Right renal pelvis (tissue), 4 donors: ENCODE measurements around the gene SOBP. TPM values are rescaled to one million over a fixed set of nuclear protein-coding genes. Genes with fewer than 3 reads are reported as not detected.

ENCODE experiments used
- DNase-seq, 4 donors: peaks; one replicate each; pipeline ENCODE4 v3.0.0-alpha.2; 2013; ENCODE audit warnings: low read depth in 4 of 4, low spot score in 3 of 4, missing footprints in 1 of 4
- polyA plus RNA-seq, 4 donors: library from polyadenylated mRNA; unstranded; fragments of 120-200 nt; gene quantifications; one replicate each; pipeline ENCODE4 v1.2.1, GENCODE V29; 2013; ENCODE audit not compliant: insufficient read length in 4 of 4

The SOBP gene
- polyA plus RNA-seq, 4 donors = 11.1 to 13.7 (median 12.3) TPM

DNA sequence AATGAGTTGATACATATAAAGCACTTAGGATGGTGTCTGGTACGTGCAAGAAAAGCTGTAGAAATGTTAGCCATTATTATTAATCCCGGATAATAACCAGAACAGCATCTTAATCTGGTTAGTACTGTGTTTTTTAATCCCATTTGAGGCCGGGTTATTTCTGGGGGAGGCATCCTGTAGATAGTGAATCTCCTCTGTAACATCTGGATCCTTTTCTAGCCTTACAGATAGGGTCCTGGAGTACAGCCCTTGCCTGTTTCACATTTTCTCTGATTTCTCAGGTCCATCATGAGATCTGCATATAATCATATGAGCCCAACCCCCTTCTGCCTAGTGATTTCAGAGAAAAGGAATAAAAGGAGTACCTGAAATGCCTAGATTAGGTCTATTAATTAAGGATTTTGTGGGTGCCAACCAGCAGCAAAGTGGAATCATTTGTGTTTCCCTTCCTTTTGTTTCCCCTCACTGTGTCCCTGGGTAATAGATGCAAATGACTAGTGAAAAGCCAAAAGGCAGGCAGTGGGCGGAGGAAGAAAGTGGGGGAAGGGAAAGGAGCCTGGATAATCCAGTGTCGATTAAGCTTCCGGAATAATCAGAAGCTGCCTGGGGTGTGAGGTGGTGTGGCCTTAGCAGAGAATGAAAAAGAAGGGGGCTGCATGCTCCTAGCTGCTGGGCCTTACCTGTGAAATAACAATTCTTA lies 88.9 kb downstream of the SOBP start:
- DNase-seq = no peak

GRCh38 chr6:107579456-107580056 lies 89.6 kb downstream of the SOBP start:
- DNase-seq = no peak

GRCh38 chr6:107582086-107582485 lies 92.2 kb downstream of the SOBP start:
- DNase-seq = no peak

DNA sequence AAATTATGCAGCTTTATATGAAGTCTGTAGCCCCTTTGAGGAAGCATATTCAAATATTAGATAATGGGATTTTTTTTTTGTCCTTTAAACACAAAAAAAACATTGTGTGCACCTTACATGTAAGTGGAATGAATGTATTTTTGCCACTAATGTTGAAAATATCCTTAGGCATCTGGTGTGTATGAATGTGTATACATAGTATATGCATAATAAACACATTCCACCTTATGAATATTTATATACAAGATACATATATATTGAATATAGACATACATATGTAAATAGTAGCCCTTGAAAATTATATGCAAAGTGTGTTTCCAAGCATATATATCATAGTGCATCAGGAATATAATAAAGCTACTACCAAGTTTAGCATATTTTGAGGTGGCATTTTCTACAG lies 94.8 kb downstream of the SOBP start:
- DNase-seq = no peak

- DNase-seq = no peak
These were observed 96.0 kb downstream of the SOBP start for GRCh38 chr6:107585815-107586435.

DNA sequence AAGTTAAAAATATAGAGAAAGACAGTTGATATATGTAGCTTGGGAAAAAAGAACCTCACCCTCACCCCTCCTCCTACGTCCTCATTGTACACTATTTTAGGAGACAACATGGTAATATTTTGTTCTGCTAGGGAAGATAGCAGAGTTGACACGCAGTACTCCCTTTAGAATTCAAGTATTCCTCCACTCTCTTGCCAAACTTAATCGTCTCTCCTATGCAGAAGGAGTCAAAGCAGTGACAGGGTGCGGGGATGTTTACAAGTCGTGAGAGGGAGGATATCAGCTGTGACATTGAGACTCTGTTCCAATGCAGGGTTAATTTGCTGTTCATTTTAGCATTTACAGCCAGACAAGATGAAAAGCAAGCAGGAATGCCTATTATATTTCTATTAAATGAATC lies 97.5 kb downstream of the SOBP start:
- no peak for DNase-seq

GRCh38 chr6:107589199-107589598 lies 99.3 kb downstream of the SOBP start:
- DNase-seq = no peak

DNA sequence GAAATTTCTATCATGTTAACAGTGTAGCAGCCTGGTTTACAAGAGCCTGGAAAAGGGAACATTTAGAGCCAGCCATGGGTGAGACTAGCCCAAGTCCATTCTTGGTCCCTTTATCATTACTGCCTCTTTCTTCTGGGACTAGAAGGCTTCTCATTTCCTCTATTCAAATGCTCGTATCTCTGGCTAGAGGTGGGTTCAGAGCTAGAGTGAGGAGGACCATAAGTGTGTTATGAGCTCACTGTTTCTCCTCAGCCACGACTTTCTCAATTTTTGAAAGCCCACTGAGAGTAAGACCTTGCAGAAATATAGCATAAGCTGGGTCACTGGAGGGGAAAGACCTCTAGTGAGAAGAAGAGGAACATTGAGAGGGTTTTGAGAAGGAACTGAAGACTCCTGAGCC lies 100.0 kb downstream of the SOBP start:
- no peak for DNase-seq

DNA sequence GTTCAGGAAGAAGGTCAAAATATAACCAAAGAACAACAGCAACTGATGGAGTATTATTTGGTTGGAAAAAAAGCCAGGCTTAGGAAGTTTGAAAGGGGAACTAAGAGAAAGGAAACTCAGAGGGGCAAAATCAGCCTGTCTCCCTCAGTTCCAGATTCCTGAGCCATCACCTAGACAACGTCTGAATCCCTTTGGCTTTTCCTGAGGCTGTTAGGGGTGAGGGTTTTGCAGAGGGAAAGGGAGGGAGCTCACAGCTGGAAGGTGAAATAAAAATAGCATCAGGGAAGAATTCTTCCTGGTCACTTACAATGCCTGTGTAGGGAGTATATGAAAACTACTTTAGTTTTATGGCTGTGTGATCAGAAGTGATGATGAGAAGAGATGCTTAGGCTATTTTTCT lies 100.5 kb downstream of the SOBP start:
- no peak for DNase-seq

DNA sequence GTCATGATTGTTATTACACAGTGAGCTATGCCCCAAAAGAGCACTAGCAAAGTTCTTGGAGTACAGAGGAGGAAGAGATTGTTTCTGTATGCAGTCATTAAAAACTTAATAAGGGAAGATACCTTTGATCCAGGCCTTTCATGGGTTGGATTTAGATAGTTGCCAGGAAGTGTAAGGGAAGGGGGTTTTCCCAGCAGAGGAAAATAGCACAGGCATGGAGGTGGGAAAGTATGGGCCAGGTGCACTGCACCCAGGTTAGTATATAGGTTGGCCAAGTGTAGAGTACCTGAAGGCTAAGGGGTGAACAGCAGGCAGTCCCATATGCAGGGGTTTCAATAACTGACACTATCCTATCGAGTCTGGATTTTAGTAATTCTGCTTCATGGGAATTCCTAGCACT lies 101.4 kb downstream of the SOBP start:
- no peak for DNase-seq

DNA sequence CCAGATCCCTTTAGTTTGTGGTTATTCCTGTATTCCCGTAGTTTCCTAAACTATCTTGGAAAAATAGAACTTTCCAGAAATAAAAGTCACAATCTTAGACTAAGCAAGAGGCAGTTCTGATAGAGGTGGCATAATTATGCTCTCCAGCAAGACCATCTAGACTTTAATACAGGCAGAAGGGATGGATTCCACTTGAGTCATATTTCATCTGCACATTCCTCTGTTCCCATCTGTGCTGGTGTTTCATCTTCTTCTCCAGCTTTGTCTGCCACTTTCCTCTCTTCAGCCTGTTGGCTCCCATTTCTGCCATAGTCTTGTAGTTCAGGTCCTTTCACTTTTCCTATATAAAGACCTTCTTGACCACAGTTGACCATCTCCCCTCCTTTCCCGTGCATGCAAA lies 102.9 kb downstream of the SOBP start:
- DNase-seq = no peak

GRCh38 chr6:107594736-107595135 lies 104.8 kb downstream of the SOBP start:
- no peak for DNase-seq

GRCh38 chr6:107598091-107598490 lies 108.2 kb downstream of the SOBP start:
- no peak for DNase-seq

GRCh38 chr6:107599043-107599442 lies 109.1 kb downstream of the SOBP start:
- no peak for DNase-seq

GRCh38 chr6:107600121-107600520 lies 110.2 kb downstream of the SOBP start:
- no peak for DNase-seq

DNA sequence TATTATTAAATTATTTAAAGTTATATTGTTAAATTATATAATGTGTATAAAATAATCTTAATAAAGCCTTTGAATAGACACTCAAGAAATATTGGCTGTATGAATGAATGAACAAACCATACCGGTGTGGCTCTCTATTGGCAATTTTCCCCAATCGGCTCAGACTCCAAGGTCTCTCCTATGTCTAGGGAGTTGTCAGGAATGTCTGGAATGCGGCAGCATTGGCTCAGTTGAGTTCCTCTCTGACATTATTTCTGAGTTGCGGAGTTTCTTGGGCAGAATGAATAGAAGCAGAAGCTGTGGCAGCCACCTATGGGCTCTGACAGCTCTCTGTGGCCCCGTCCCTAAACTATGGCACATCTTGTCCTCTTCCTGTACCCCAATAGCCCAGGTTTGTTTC lies 111.0 kb downstream of the SOBP start:
- DNase-seq = peak in 1 of 4 donors; percentile 43

DNA sequence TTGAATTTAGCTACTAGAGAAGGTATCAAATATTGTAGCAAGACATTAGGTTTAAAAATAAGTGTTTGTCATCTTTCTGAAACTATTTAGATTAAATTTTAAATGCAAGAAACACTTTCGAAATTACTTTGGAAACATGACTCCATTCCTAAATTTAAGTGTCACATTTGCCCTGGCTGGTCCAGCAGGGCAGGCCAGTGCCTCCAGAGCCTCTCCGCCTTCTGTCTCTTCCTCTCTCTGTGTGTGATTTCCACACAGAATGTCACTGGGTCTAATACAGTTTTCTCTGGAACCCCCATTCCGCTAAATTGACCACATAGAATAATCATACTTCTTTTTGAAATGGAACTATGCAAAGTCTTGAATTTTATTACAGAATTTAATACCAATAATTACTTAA lies 111.5 kb downstream of the SOBP start:
- no peak for DNase-seq

- no peak for DNase-seq
These were observed 112.5 kb downstream of the SOBP start for GRCh38 chr6:107602321-107603005.

GRCh38 chr6:107603006-107603370 lies 113.1 kb downstream of the SOBP start:
- DNase-seq = no peak

DNA sequence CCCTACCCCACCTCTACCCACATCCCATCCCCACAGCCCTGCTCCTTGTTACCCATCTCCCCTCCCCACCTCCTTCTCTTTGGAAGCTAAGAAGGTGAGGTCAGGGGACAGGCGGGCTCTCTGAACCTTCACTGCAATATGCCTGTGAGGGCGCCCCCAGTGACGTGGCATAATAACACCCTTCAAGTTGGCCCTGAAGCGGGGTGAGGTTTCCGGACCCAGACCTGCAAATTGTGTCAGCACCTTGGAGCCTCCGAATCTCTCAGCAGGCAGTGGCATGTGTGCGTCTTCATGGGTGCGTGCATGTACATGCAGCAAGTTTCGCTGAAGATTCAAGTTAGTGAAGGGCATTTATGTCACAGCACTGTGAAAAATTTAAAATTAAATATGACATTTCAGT lies 114.6 kb downstream of the SOBP start:
- DNase-seq = no peak

DNA sequence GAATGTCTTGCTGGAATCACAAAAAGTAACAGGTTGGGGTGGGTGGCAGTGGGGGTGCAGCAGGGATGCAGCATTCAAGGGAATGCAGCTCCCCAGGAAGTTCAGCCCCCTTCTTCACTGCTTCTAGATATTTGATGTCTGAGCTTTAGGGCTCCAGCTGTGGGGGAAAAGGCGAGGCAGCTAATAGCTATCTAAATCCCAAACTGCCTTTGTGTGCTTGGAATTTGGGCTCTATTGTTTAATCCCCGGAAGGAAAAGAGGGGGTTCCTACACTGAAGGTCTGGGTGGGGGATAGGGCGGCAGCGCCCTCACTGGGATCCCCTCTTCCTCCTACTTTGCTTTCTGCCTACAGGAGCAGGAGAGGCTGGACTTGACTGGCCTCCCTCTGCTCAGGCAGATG lies 116.5 kb downstream of the SOBP start:
- no peak for DNase-seq

GRCh38 chr6:107607116-107607515 lies 117.2 kb downstream of the SOBP start:
- DNase-seq = no peak
